GM12874 (cell line): ENCODE data around the gene INPP4B.

Experiments
- TF ChIP-seq, protein P1 (sequence below): IDR thresholded peaks from 2 replicates; pipeline ENCODE4 v1.5.1; 2011; ENCODE audit warnings: low read depth, mild to moderate bottlenecking, control low read depth, low read length, moderate library complexity; ENCODE audit not compliant: insufficient read depth

The INPP4B gene

DNA sequence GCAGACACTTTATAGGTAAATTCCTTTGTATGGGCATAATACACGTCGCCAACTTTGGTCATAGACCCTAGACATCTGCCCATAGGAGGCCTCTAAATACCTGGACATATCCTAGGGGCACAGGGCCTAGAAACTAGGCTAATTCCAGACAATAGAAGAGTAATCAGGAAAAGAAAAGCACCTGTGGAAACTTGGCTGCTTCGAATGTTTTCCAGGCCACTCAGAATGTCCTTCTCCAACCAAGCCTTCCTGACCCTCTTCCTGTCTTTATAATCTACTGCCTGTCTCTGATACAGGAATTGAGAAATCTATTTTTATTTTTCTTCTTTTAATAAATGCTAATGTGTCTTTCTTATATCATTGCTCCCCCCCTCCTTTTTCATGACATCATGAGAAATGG, 716.6 kb downstream of the INPP4B start:
- TF ChIP-seq, protein P1, sequence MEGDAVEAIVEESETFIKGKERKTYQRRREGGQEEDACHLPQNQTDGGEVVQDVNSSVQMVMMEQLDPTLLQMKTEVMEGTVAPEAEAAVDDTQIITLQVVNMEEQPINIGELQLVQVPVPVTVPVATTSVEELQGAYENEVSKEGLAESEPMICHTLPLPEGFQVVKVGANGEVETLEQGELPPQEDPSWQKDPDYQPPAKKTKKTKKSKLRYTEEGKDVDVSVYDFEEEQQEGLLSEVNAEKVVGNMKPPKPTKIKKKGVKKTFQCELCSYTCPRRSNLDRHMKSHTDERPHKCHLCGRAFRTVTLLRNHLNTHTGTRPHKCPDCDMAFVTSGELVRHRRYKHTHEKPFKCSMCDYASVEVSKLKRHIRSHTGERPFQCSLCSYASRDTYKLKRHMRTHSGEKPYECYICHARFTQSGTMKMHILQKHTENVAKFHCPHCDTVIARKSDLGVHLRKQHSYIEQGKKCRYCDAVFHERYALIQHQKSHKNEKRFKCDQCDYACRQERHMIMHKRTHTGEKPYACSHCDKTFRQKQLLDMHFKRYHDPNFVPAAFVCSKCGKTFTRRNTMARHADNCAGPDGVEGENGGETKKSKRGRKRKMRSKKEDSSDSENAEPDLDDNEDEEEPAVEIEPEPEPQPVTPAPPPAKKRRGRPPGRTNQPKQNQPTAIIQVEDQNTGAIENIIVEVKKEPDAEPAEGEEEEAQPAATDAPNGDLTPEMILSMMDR: no peak

DNA sequence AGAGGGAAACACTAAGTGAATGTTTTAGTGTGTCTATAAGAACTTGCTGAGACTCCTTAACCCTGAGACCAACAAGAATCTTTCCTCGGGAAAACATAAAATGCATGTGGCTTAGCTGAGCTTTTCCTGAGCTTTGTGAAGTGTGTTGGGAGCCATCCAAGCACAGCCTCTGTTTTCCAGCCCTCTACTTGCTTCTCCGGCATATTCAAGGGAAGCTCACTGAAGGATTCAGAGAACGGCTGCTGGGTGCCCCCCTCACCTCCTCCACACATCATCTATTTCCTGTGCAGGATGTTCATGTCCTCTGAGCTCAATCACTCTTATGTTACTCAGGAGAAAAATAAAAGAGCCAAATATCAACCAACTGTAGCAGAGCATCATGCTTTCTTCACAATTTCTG, 717.6 kb downstream of the INPP4B start:
- TF ChIP-seq, protein P1: no peak

DNA sequence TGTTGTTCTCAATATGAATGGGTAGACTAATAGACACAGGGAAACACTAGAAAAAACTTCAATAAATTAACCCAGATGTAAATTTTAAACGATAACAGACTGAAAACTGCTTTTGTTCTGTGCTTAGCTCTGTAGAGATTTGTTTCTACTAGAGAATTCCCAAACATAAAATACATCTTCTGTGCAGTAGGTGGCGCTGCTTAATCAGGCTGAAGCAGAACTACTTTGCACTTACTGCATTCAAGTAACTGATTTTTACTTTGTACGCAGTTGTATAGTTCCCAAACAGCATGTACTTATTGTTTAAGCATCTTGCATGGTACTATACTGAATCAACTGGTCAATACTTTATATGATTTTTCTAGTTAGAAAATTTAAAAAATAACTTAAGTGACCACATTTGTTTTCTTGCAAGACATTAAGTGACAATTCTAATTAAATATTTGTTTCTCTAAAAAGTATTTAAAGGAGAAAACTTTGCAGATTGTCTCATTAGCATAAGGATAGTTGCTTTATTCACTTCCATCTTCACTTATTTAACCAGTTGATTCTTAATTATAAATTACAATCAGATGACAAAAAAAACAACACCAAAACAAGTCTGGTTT, 719.1 kb downstream of the INPP4B start:
- TF ChIP-seq, protein P1: peak; percentile 59

DNA sequence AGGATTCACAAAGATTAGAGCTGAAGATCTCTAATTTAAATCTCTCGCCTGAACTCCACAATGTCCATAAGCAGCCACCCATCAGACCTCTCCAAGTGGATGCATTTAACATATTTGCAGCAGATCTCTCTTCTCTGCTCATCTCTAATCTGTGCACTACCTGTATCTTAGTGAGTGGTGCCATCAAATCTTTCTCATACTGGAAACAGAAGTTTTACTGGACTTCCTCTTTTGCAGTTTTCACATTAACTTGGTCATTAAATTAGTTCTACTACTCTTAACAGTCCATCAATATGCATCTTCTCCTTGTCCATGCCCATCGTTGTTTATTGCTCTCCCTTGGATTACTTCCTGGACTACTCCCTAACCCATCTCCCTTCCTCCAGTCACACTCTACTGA, 721.2 kb downstream of the INPP4B start:
- TF ChIP-seq, protein P1: no peak

DNA sequence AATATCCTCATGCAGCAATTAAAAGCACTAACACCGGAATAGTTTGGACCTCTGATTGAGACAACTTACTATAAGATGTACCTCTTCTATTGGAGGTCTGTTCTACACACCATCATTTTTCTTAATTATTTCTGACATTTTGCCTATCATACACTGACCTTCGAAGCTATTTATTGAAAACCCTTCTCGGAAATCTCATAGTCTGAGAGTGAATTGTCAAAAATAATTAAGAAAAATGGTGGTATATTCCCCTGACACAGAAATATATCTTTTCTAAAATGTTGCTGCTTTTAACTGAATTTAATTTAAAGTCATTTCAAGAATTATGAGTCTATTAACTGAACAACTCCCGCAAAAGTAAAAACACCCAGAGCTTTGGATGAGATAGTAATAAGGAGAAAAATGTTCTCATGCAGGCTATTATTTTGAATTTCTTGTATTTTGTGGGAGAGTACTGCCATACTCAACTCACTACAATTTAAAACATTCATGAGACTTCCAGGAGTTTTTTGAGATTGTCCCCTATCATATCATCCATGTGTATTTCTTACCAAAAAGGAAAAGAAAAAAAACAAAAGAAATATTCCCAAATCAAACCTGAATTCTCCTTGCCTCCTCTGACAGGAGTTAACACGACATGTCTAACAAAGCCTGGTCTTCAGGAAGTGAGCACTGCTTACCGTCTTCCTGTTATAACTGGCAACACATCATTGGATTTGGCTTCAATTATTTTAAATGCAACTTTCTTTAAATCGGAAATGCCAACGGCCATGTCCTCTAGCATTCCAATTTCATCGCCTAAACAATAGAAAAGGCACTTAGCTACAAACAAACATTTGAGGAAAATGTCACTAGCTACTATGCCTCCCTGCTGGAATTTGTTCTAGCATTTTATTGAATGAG, 724.4 kb downstream of the INPP4B start:
- TF ChIP-seq, protein P1: no peak

DNA sequence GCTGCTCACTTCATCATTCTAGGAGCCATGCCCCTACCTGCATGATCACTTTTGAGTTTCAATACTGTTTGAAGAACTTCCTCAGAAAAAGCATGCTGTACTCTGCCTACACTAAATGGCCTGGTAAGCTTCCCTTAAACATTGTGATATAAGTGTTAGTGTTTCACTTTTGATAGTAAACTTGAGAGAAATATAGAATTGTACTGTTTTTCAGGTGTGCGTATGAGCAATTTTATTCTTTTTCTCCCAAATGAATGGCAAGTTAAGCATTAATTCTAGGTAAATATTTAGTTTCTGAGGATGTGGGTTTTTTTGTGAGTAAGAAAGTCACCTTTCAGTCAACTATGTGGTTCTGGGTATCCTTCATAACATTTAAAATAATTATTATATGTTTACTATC, 725.2 kb downstream of the INPP4B start:
- TF ChIP-seq, protein P1: no peak

DNA sequence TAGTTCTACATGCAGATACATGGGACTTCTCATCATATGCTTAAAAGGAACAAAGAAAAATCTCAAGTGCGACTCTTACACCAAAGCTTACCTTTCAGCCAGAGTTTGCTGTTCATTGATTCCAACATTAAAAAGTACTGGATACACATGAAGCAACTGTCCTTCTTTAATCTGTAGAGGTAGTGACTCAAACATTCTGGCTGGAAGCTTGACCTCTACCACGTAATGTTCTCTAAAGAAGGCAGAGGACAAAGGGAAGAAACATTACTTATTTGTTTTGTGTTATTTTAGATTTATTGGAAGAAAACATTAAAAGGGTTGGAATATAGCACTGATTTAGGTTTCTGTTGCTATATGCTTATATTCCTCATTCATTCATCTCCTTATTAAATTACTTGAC, 733.6 kb downstream of the INPP4B start:
- TF ChIP-seq, protein P1: no peak
